Measurements from ENCODE around the gene LMNTD1. TPM values are rescaled to one million over a fixed set of nuclear protein-coding genes. Genes with fewer than 3 reads are reported as not detected.

The LMNTD1 gene
- total RNA-seq, 2 experiments from 2014 or later, result not detected

- H3K36me3 Mint-ChIP-seq (ENCODE audit: low read depth), result no peaks in the 10 kb centered on the region
- DNase-seq (no peak), ATAC-seq (ENCODE audit: poor library complexity) (no peak)
- no peak overlapping the region for H3K4me3 Mint-ChIP-seq
- TF ChIP-seq CTCF (IDR thresholded peaks at IDR 0.05), result no peak
- no peak overlapping the region for H3K27ac Mint-ChIP-seq
- H3K27me3 Mint-ChIP-seq, result no peaks in the 10 kb centered on the region
- ChIA-PET POLR2A (no interaction called here), CTCF (no interaction called here)
- H3K9me3 Mint-ChIP-seq, result peaks cover 2% of the 10 kb centered on the region
- peaks cover 0 to 5% of the 10 kb centered on the region in 2 experiments for H3K9me3 ChIP-seq (ENCODE audit: control insufficient read depth in 1 of 2, insufficient read depth in 1 of 2, low read length in 2 of 2)
- no peak overlapping the region for H3K4me3 ChIP-seq (ENCODE audit: low read length)
- no peaks in the 10 kb centered on the region for H3K36me3 ChIP-seq (ENCODE audit: insufficient read depth, low read length)
- peaks cover 2% of the 10 kb centered on the region for H3K4me1 Mint-ChIP-seq (ENCODE audit: low read depth)
- H3K4me1 ChIP-seq (ENCODE audit: insufficient read depth, low read length), result no peaks in the 10 kb centered on the region
- H3K27me3 ChIP-seq (ENCODE audit: control insufficient read depth in 1 of 2, insufficient read depth in 2 of 2, low read length in 2 of 2), result no peaks in the 10 kb centered on the region
- no peak overlapping the region for H3K27ac ChIP-seq (ENCODE audit: low read depth in 1 of 2, low read length in 2 of 2)
- intact Hi-C loops (cut with DNase I, micrococcal nuclease), result no loop called here
Measured at GRCh38 chr12:25501549-25501948, 51.5 kb downstream of the LMNTD1 start.

- intact Hi-C loops (cut with DNase I, micrococcal nuclease), result no loop called here
- H3K27ac Mint-ChIP-seq, result no peak overlapping the region
- peaks cover 11% of the 10 kb centered on the region for H3K4me1 Mint-ChIP-seq (ENCODE audit: low read depth)
- peaks cover 2% of the 10 kb centered on the region for H3K9me3 Mint-ChIP-seq
- no peak overlapping the region for H3K4me3 Mint-ChIP-seq
- H3K4me3 ChIP-seq (ENCODE audit: low read length), result no peak overlapping the region
- ChIA-PET POLR2A (no interaction called here), CTCF (no interaction called here)
- H3K4me1 ChIP-seq (ENCODE audit: insufficient read depth, low read length), result no peaks in the 10 kb centered on the region
- ATAC-seq (ENCODE audit: poor library complexity) (no peak), DNase-seq (no peak)
- peaks cover 0 to 5% of the 10 kb centered on the region in 2 experiments for H3K9me3 ChIP-seq (ENCODE audit: control insufficient read depth in 1 of 2, insufficient read depth in 1 of 2, low read length in 2 of 2)
- no peaks in the 10 kb centered on the region for H3K36me3 ChIP-seq (ENCODE audit: insufficient read depth, low read length)
- no peak overlapping the region for H3K27ac ChIP-seq (ENCODE audit: low read depth in 1 of 2, low read length in 2 of 2)
- H3K27me3 Mint-ChIP-seq, result no peaks in the 10 kb centered on the region
- H3K36me3 Mint-ChIP-seq (ENCODE audit: low read depth), result no peaks in the 10 kb centered on the region
- no peak for TF ChIP-seq CTCF (IDR thresholded peaks at IDR 0.05)
- no peaks in the 10 kb centered on the region for H3K27me3 ChIP-seq (ENCODE audit: control insufficient read depth in 1 of 2, insufficient read depth in 2 of 2, low read length in 2 of 2)
Measured at GRCh38 chr12:25500651-25501050, 52.4 kb downstream of the LMNTD1 start.

GRCh38 chr12:25497021-25497420 is 56.1 kb downstream of the LMNTD1 start:
- TF ChIP-seq CTCF (IDR thresholded peaks at IDR 0.05), result no peak
- Histone ChIP-seq H3K36me3 (ENCODE audit: insufficient read depth, low read length) (no peaks in the 10 kb centered on the region), H3K4me1 (ENCODE audit: insufficient read depth, low read length) (no peaks in the 10 kb centered on the region), H3K27me3 (ENCODE audit: control insufficient read depth in 1 of 2, insufficient read depth in 2 of 2, low read length in 2 of 2) (no peaks in the 10 kb centered on the region), H3K4me3 (ENCODE audit: low read length) (no peak overlapping the region), H3K27ac (ENCODE audit: low read depth in 1 of 2, low read length in 2 of 2) (no peak overlapping the region), H3K9me3 (ENCODE audit: control insufficient read depth in 1 of 2, insufficient read depth in 1 of 2, low read length in 2 of 2) (peaks cover 0 to 5% of the 10 kb centered on the region in 2 experiments)
- intact Hi-C loops (cut with DNase I, micrococcal nuclease), result no loop called here
- peaks cover 13% of the 10 kb centered on the region for H3K4me1 Mint-ChIP-seq (ENCODE audit: low read depth)
- H3K9me3 Mint-ChIP-seq, result peaks cover 2% of the 10 kb centered on the region
- H3K27me3 Mint-ChIP-seq, result no peaks in the 10 kb centered on the region
- H3K27ac Mint-ChIP-seq, result no peak overlapping the region
- H3K4me3 Mint-ChIP-seq, result no peak overlapping the region
- ATAC-seq (ENCODE audit: poor library complexity) (no peak), DNase-seq (no peak)
- no peaks in the 10 kb centered on the region for H3K36me3 Mint-ChIP-seq (ENCODE audit: low read depth)
- CTCF ChIA-PET, result no interaction called here
- POLR2A ChIA-PET, result no interaction called here
